K562 (cell line): ENCODE data around the gene GON7. TPM values are rescaled to one million over a fixed set of nuclear protein-coding genes. Genes with fewer than 3 reads are reported as not detected.

ENCODE experiments used
- ATAC-seq: fragments of 200-7000 bp; cut with Tn5 transposase; 3 replicates; pipeline ENCODE4 v1.9.1; 2020; ENCODE audit warnings: moderate library complexity
- BruUV-seq: library from RNA; stranded (reverse); fragments of 400-500 nt; replicated peaks from 2 replicates; lab custom pipeline; 2021; lab: Mats Ljungman, UMichigan
- CTCF ChIA-PET: fragments of 300-600 bp; formaldehyde crosslinking; extraction: SDS; loops from one replicate; lab custom pipeline; 2021; ENCODE audit warnings: low intra/inter-chr PET ratio; lab: Yijun Ruan, JAX
- POLR2A ChIA-PET: fragments of 300-600, 350-650 bp; sonication (Branson Sonifier 250); formaldehyde crosslinking; extraction: SDS; loops from one replicate; lab custom pipeline; 2021; ENCODE audit warnings: antibody characterized with exemption, inconsistent platforms; lab: Yijun Ruan, JAX
- DNase-seq, 4 experiments: peaks; one replicate each; pipeline versions ENCODE4 v3.0.0 to v3.0.0-alpha.2; 2011 to 2018; ENCODE audit warnings: low spot score in 3 of 4, mixed read lengths in 3 of 4; ENCODE audit errors: extremely low read depth in 1 of 4
- FAIRE-seq: peaks from 2 replicates; lab custom pipeline; 2011; peaks lifted over from hg19 to GRCh38; lab: Jason Lieb, UNC
- H2AFZ ChIP-seq: 2 replicates; pipeline ENCODE4 v1.6.0; 2011; ENCODE audit warnings: low read depth, low read length, control low read depth, inconsistent platforms
- H3K27ac ChIP-seq: fragments of 200-600 bp; 3 replicates; pipeline ENCODE4 v1.8.0; 2011; ENCODE audit warnings: low read depth, mild to moderate bottlenecking, control low read depth, inconsistent platforms, low read length, moderate library complexity, mixed read lengths; ENCODE audit errors: extremely low read depth
- H3K27me3 ChIP-seq, 2 experiments: fragments of 300-600 bp in 1 of 2; 2 replicates in 1 of 2; 3 replicates in 1 of 2; pipeline versions ENCODE4 v1.6.0 to v1.8.0; 2011; ENCODE audit warnings: inconsistent platforms in 2 of 2, low read length in 2 of 2, mild to moderate bottlenecking in 1 of 2, mixed read lengths in 1 of 2, moderate library complexity in 1 of 2; ENCODE audit not compliant: control insufficient read depth in 2 of 2, insufficient read depth in 2 of 2
- H3K36me3 ChIP-seq: fragments of 300-600 bp; 3 replicates; pipeline ENCODE4 v1.8.0; 2011; ENCODE audit warnings: mild to moderate bottlenecking, low read length, inconsistent platforms; ENCODE audit not compliant: control insufficient read depth, insufficient read depth
- H3K4me1 ChIP-seq, 2 experiments: fragments of 200-600 bp in 1 of 2; replicated peaks in 1 of 2; 2 replicates in 1 of 2; 3 replicates in 1 of 2; pipeline versions ENCODE4 v1.5.1 to v1.8.0; 2011; ENCODE audit warnings: inconsistent platforms in 2 of 2, low read length in 2 of 2, mild to moderate bottlenecking in 1 of 2, mixed read lengths in 1 of 2, moderate library complexity in 1 of 2; ENCODE audit not compliant: control insufficient read depth in 2 of 2, insufficient read depth in 2 of 2
- H3K4me2 ChIP-seq: 2 replicates; pipeline ENCODE4 v1.6.1; 2011; ENCODE audit warnings: low read length, control low read depth, inconsistent platforms, mixed read lengths; ENCODE audit not compliant: insufficient read depth
- H3K4me3 ChIP-seq: fragments of 200-600 bp; sonication (generic), shearing (Covaris generic); 2 replicates; pipeline ENCODE4 v1.5.1; 2016; ENCODE audit warnings: control low read depth, inconsistent platforms
- H3K79me2 ChIP-seq: fragments of 200-600 bp; 3 replicates; pipeline ENCODE4 v1.8.0; 2011; ENCODE audit warnings: low read length, inconsistent platforms; ENCODE audit not compliant: control insufficient read depth, insufficient read depth
- H3K9ac ChIP-seq, 2 experiments: 2 replicates each; pipeline versions ENCODE4 v1.6.0 to v1.6.1; 2011; ENCODE audit warnings: low read depth in 2 of 2, low read length in 2 of 2, control low read depth in 1 of 2, inconsistent platforms in 1 of 2, mild to moderate bottlenecking in 1 of 2, mixed read lengths in 1 of 2; ENCODE audit not compliant: insufficient read depth in 1 of 2
- H3K9me1 ChIP-seq: one replicate; pipeline ENCODE4 v1.6.0; 2011; ENCODE audit warnings: inconsistent platforms, mild to moderate bottlenecking, low read length, moderate library complexity; ENCODE audit not compliant: control insufficient read depth, insufficient read depth
- H3K9me3 ChIP-seq: replicated peaks from 2 replicates; pipeline ENCODE4 v1.5.1; 2011; ENCODE audit warnings: low read depth, low read length, inconsistent platforms; ENCODE audit not compliant: control insufficient read depth, insufficient read depth
- H4K20me1 ChIP-seq: replicated peaks from 2 replicates; pipeline ENCODE4 v1.6.1; 2011; ENCODE audit warnings: low read length, inconsistent platforms, mixed read lengths; ENCODE audit not compliant: control insufficient read depth, insufficient read depth
- CREB1 ChIP-seq, 2 experiments: sonication (generic) in 1 of 2; formaldehyde crosslinking in 1 of 2; IDR thresholded peaks; 2 replicates each; pipeline versions ENCODE4 v1.6.1 to v1.8.0; 2012 to 2022; ENCODE audit warnings: inconsistent platforms in 1 of 2, mild to moderate bottlenecking in 1 of 2, missing genetic modification reagents in 1 of 2, moderate library complexity in 1 of 2
- FUS ChIP-seq: fragments of 200-400 bp; formaldehyde crosslinking; optimal IDR thresholded peaks from 2 replicates; pipeline ENCODE3; 2017; ENCODE audit warnings: low read depth, low read length
- RAD21 ChIP-seq, 2 experiments: fragments of 250-450 bp in 1 of 2; fragments of 450-650 bp in 1 of 2; sonication (Bioruptor Pico) in 1 of 2; formaldehyde crosslinking in 1 of 2; IDR thresholded peaks in 1 of 2; conservative IDR thresholded peaks in 1 of 2; 2 replicates each; pipeline versions ENCODE4 v1.4.0 to v1.8.0; 2020 to 2022; ENCODE audit warnings: mild to moderate bottlenecking in 2 of 2, moderate library complexity in 1 of 2
- RB1 ChIP-seq: fragments of 450-650 bp; IDR thresholded peaks from 2 replicates; pipeline ENCODE4 v1.6.1; 2017; ENCODE audit warnings: low read depth, mild to moderate bottlenecking
- REST ChIP-seq, 2 experiments: fragments of 450-650 bp; formaldehyde crosslinking in 1 of 2; IDR thresholded peaks; 2 replicates each; pipeline versions ENCODE4 v1.4.0 to v1.6.1; 2014 to 2020; ENCODE audit warnings: mild to moderate bottlenecking in 2 of 2, borderline replicate concordance in 1 of 2, low read depth in 1 of 2
- TCF7L2 ChIP-seq: fragments of 150-350 bp; IDR thresholded peaks from 2 replicates; pipeline ENCODE4 v1.6.1; 2016; ENCODE audit warnings: low read depth, mild to moderate bottlenecking, low read length, moderate library complexity
- VEZF1 ChIP-seq: fragments of 200-800 bp; sonication (Bioruptor generic); IDR thresholded peaks from 2 replicates; pipeline ENCODE4 v1.6.1; 2017; ENCODE audit warnings: missing genetic modification characterization, missing compliant biosample characterization
- WGBS: fragments of 100-300 bp; shearing (Covaris generic); methylation state at CpG from one replicate; pipeline ENCODE4 v1.1.6; 2016; ENCODE audit warnings: low coverage, mixed read lengths; ENCODE audit not compliant: insufficient coverage; ENCODE audit errors: missing lambda C conversion rate; 5-methylcytosine and 5-hydroxymethylcytosine counted together
- in situ Hi-C: fragments of 300-500 bp; cut with MboI; formaldehyde crosslinking; loops from 4 replicates; pipeline ENCODE4 v1.15.0; 2018; ENCODE audit warnings: inconsistent platforms, mixed read lengths
- intact Hi-C: fragments of 100-400 bp; cut with micrococcal nuclease; formaldehyde crosslinking; loops from 2 replicates; pipeline ENCODE4 v1.14.2; 2022
- polyA plus RNA-seq, 8 experiments: library from polyadenylated mRNA; depleted of rRNA in 4 of 8; stranded (reverse) in 5 of 8; unstranded in 3 of 8; fragments of >200 nt; fragmentation: Nextera tagmentation in 2 of 8; fragmentation: Illumina TruSeq in 1 of 8; extraction: Ambion mirVana in 2 of 8; extraction: Trizol in 1 of 8; gene quantifications; 2 replicates each; pipeline versions ENCODE4 v1.2.1 to v1.2.3, GENCODE V29; 2011 to 2014; ENCODE audit warnings: inconsistent platforms in 1 of 8, missing spikeins in 1 of 8
- total RNA-seq, 7 experiments: library from RNA; depleted of rRNA in 6 of 7; stranded (reverse); fragments of >200 nt in 6 of 7; fragmentation: Illumina TruSeq in 2 of 7; extraction: Trizol in 2 of 7; gene quantifications; 2 replicates each; pipeline versions ENCODE4 v1.2.1 to v1.2.3, GENCODE V29; 2011 to 2021; ENCODE audit warnings: low replicate concordance in 1 of 7
- TF ChIP-seq, protein P1 (sequence below), 3 experiments: IDR thresholded peaks in 2 of 3; conservative IDR thresholded peaks in 1 of 3; 2 replicates each; pipeline ENCODE4 v1.5.1; 2011 to 2012; ENCODE audit warnings: low read length in 3 of 3, mild to moderate bottlenecking in 3 of 3, control low read depth in 2 of 3, improper control_type of control experiment in 1 of 3, inconsistent platforms in 1 of 3, low read depth in 1 of 3, mixed read lengths in 1 of 3, moderate library complexity in 1 of 3; ENCODE audit not compliant: insufficient read depth in 2 of 3

The GON7 gene
- total and polyA plus RNA-seq, 9 of the 15 experiments (the other 6 are each of a cell fraction or from before 2014, with no cell fraction given), result 13.7 to 34.0 (median 23.9) TPM

DNA sequence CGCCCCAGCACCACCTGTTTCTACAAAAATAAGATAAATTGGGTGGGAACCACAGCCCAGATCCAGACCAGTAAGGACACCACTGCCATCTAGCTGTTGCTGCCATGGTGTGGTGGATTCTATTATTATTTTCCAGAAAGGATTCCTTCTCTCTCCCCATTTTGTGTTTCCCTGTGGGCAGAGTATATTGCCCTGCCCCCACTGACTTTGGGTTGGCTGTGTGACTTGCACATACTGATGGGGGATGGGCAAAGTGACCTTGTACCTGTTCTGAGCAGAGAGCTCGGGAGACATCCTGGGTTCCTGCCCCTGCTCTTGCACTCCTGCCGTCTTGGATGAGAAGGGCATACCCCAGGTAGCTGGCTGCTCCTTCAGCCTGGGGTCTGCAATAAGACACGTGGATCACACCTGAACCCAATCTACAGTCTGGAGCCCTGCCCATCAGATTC, 46.5 kb downstream of the GON7 start:
- Histone ChIP-seq H3K9ac (no peak overlapping the region), H3K79me2 (no peaks in the 10 kb centered on the region), H2AFZ (no peak overlapping the region), H3K4me3 (no peak overlapping the region), H3K9me1 (no peaks in the 10 kb centered on the region), H3K9me3 (no peaks in the 10 kb centered on the region), H3K27ac (no peak overlapping the region), H3K4me2 (no peak overlapping the region), H3K27me3 (no peaks in the 10 kb centered on the region), H3K36me3 (no peaks in the 10 kb centered on the region), H3K4me1 (no peaks in the 10 kb centered on the region; a peak in 1 of 5 replicates), H4K20me1 (no peaks in the 10 kb centered on the region)
- intact Hi-C loops (loop anchor here (1.0 kb wide), 1 partner anchor 47 kb away; no protein-coding TSS in a partner anchor), in situ Hi-C loops (no loop called here)
- ChIA-PET POLR2A (no interaction called here), CTCF (interaction anchor here (2.7 kb wide), 1 partner anchor 47 kb away, joined by 11 read pairs; no protein-coding TSS in a partner anchor)
- WGBS, result 28% methylated on average over 4 of the region's 4 CpGs
- FAIRE-seq, result no peak
- peak; percentile 88 for ATAC-seq
- peak; percentile 42 to 70 (median 56) for DNase-seq
- no TSS peak for BruUV-seq
- 0 out of 2 replicates have a peak, but pooled peaks have one; percentile 33 for TF ChIP-seq VEZF1 (CRISPR knock-in tag)
- peak; percentile 61; the same call in 1 of the 2 replicates for TF ChIP-seq RB1
- no peak for TF ChIP-seq TCF7L2
- no peak for TF ChIP-seq CREB1 (IDR thresholded peaks at IDR 0.05)
- no peak for TF ChIP-seq CREB1 (CRISPR knock-in tag; IDR thresholded peaks at IDR 0.05)
- no peak for TF ChIP-seq FUS
- peak in 1 of 2 experiments; percentile 41; a peak in 2 of 4 replicates for TF ChIP-seq RAD21 (CRISPR knock-in tag; conservative IDR thresholded peaks at IDR 0.05 in 1 of 2, IDR thresholded peaks at IDR 0.05 in 1 of 2)
- peak; percentile 22; the same call in 1 of the 2 replicates for TF ChIP-seq REST (IDR thresholded peaks at IDR 0.05; ENCODE audit: borderline replicate concordance)
- no peak for TF ChIP-seq REST (CRISPR knock-in tag; IDR thresholded peaks at IDR 0.05; ENCODE audit: low read depth)
- TF ChIP-seq, protein P1, sequence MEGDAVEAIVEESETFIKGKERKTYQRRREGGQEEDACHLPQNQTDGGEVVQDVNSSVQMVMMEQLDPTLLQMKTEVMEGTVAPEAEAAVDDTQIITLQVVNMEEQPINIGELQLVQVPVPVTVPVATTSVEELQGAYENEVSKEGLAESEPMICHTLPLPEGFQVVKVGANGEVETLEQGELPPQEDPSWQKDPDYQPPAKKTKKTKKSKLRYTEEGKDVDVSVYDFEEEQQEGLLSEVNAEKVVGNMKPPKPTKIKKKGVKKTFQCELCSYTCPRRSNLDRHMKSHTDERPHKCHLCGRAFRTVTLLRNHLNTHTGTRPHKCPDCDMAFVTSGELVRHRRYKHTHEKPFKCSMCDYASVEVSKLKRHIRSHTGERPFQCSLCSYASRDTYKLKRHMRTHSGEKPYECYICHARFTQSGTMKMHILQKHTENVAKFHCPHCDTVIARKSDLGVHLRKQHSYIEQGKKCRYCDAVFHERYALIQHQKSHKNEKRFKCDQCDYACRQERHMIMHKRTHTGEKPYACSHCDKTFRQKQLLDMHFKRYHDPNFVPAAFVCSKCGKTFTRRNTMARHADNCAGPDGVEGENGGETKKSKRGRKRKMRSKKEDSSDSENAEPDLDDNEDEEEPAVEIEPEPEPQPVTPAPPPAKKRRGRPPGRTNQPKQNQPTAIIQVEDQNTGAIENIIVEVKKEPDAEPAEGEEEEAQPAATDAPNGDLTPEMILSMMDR (IDR thresholded peaks at IDR 0.05 in 2 of 3, conservative IDR thresholded peaks at IDR 0.05 in 1 of 3; ENCODE audit: insufficient read depth in 2 of 3, low read depth in 1 of 3, low read length in 3 of 3), result peak; percentile 8 to 61 (median 56); a peak in 4 of 6 replicates
